NOMO-1 treated with DMSO at 0.1 percent for 48 hours (cell line): Measurements from ENCODE around the gene SPTLC2.
"Not testable (repeated sequence)": the region's sequence is repeated elsewhere in the genome, so short reads cannot be mapped to it uniquely, and the experiment has no call there.

ENCODE experiments used
- DNase-seq: peaks from one replicate; lab custom pipeline; 2025; ENCODE audit not compliant: unreplicated experiment; lab: John Stamatoyannopoulos, UW

Gene SPTLC2

GRCh38 chr14:77554207-77554606 is 62.2 kb downstream of the SPTLC2 start:
- DNase-seq: no peak

GRCh38 chr14:77549451-77549850 is 67.0 kb downstream of the SPTLC2 start:
- DNase-seq: no peak

- no peak for DNase-seq
Observed at GRCh38 chr14:77547512-77548180, 68.8 kb downstream of the SPTLC2 start.

- DNase-seq: not testable (repeated sequence)
Observed at GRCh38 chr14:77545171-77545570, 71.3 kb downstream of the SPTLC2 start.

GRCh38 chr14:77544571-77544970 is 71.9 kb downstream of the SPTLC2 start:
- no peak for DNase-seq

- no peak for DNase-seq
Observed at GRCh38 chr14:77543637-77544334, 72.7 kb downstream of the SPTLC2 start.

GRCh38 chr14:77543240-77543551 is 73.2 kb downstream of the SPTLC2 start:
- no peak for DNase-seq

- DNase-seq: no peak
Observed at GRCh38 chr14:77542421-77543239, 73.8 kb downstream of the SPTLC2 start.

- no peak for DNase-seq
Observed at GRCh38 chr14:77541905-77542304, 74.5 kb downstream of the SPTLC2 start.

GRCh38 chr14:77536951-77537350 is 79.5 kb downstream of the SPTLC2 start:
- DNase-seq: not testable (repeated sequence)

- no peak for DNase-seq
Observed at GRCh38 chr14:77531071-77531470, 85.4 kb downstream of the SPTLC2 start.

GRCh38 chr14:77529963-77530362 is 86.5 kb downstream of the SPTLC2 start:
- DNase-seq: no peak

GRCh38 chr14:77529213-77529612 is 87.2 kb downstream of the SPTLC2 start:
- DNase-seq: no peak

GRCh38 chr14:77528701-77529100 is 87.7 kb downstream of the SPTLC2 start:
- DNase-seq: not testable (repeated sequence)

GRCh38 chr14:77526266-77526665 is 90.2 kb downstream of the SPTLC2 start:
- no peak for DNase-seq

- DNase-seq: no peak
Observed at GRCh38 chr14:77524536-77524935, 91.9 kb downstream of the SPTLC2 start.

GRCh38 chr14:77523109-77523508 is 93.3 kb downstream of the SPTLC2 start:
- DNase-seq: no peak

- no peak for DNase-seq
Observed at GRCh38 chr14:77520555-77520954, 95.9 kb downstream of the SPTLC2 start.

- DNase-seq: no peak
Observed at GRCh38 chr14:77516126-77516525, 100.3 kb downstream of the SPTLC2 start.

GRCh38 chr14:77511486-77512162 is 104.8 kb downstream of the SPTLC2 start:
- DNase-seq: no peak

- DNase-seq: no peak
Observed at GRCh38 chr14:77509366-77509765, 107.1 kb downstream of the SPTLC2 start.
